Keratinocyte (primary cell): ENCODE results near the gene CUX1. TPM values are rescaled to one million over a fixed set of nuclear protein-coding genes. Genes with fewer than 3 reads are reported as not detected.
"Not testable (repeated sequence)": the region's sequence is repeated elsewhere in the genome, so short reads cannot be mapped to it uniquely, and the experiment has no call there.

Experiments used
- DNase-seq: peaks from one replicate; pipeline ENCODE4 v3.0.0-alpha.2; 2011; ENCODE audit warnings: low read depth, missing footprints, low spot score
- FAIRE-seq: peaks from 2 replicates; lab custom pipeline; 2011; peaks lifted over from hg19 to GRCh38; lab: Jason Lieb, UNC
- H2AFZ ChIP-seq: 2 replicates; pipeline ENCODE4 v1.6.0; 2012; ENCODE audit warnings: low read length, control low read depth, inconsistent platforms; ENCODE audit not compliant: control insufficient read depth
- H3K27ac ChIP-seq: 2 replicates; pipeline ENCODE4 v1.5.1; 2011; ENCODE audit warnings: low read length; ENCODE audit not compliant: control insufficient read depth, insufficient read depth
- H3K27me3 ChIP-seq: 3 replicates; pipeline ENCODE4 v1.6.0; 2011; ENCODE audit warnings: low read length; ENCODE audit not compliant: control insufficient read depth, insufficient read depth; ENCODE audit errors: extremely low read depth
- H3K36me3 ChIP-seq, 2 experiments: 2 replicates in 1 of 2; 3 replicates in 1 of 2; pipeline ENCODE4 v1.5.1; 2011; ENCODE audit warnings: low read length in 2 of 2, mild to moderate bottlenecking in 1 of 2; ENCODE audit not compliant: control insufficient read depth in 2 of 2, insufficient read depth in 2 of 2; ENCODE audit errors: extremely low read depth in 1 of 2
- H3K4me1 ChIP-seq: 3 replicates; pipeline ENCODE4 v1.5.1; 2011; ENCODE audit warnings: low read length; ENCODE audit not compliant: control insufficient read depth, insufficient read depth; ENCODE audit errors: extremely low read depth
- H3K4me2 ChIP-seq: 3 replicates; pipeline ENCODE4 v1.6.0; 2011; ENCODE audit warnings: low read depth, low read length; ENCODE audit not compliant: control insufficient read depth, insufficient read depth; ENCODE audit errors: extremely low read depth
- H3K4me3 ChIP-seq, 3 experiments: fragments of 200-600 bp in 1 of 3; sonication (generic) in 1 of 3; 2 replicates in 2 of 3; 3 replicates in 1 of 3; pipeline ENCODE4 v1.5.1; 2011 to 2016; ENCODE audit warnings: low read length in 3 of 3, mild to moderate bottlenecking in 3 of 3, control low read depth in 2 of 3, inconsistent platforms in 1 of 3, low read depth in 1 of 3, mixed read lengths in 1 of 3, mixed run types in 1 of 3, moderate library complexity in 1 of 3; ENCODE audit not compliant: control insufficient read depth in 2 of 3, insufficient read depth in 2 of 3; ENCODE audit errors: extremely low read depth in 1 of 3
- H3K79me2 ChIP-seq: 2 replicates; pipeline ENCODE4 v1.6.0; 2012; ENCODE audit warnings: low read length; ENCODE audit not compliant: control insufficient read depth, insufficient read depth
- H3K9ac ChIP-seq: 3 replicates; pipeline ENCODE4 v1.6.0; 2011; ENCODE audit warnings: low read length; ENCODE audit not compliant: control insufficient read depth, insufficient read depth; ENCODE audit errors: extremely low read depth
- H3K9me1 ChIP-seq: 3 replicates; pipeline ENCODE4 v1.6.0; 2011; ENCODE audit warnings: low read length; ENCODE audit not compliant: control insufficient read depth, insufficient read depth; ENCODE audit errors: extremely low read depth
- H3K9me3 ChIP-seq: 2 replicates; pipeline ENCODE4 v1.5.1; 2012; ENCODE audit warnings: low read depth, low read length; ENCODE audit not compliant: control insufficient read depth
- H4K20me1 ChIP-seq: 3 replicates; pipeline ENCODE4 v1.6.0; 2011; ENCODE audit warnings: low read length; ENCODE audit not compliant: control insufficient read depth, insufficient read depth; ENCODE audit errors: extremely low read depth
- EZH2 ChIP-seq: IDR thresholded peaks from one replicate; pipeline ENCODE4 v1.6.1; 2012; ENCODE audit warnings: inconsistent platforms, mild to moderate bottlenecking, low read length, moderate library complexity
- dilution Hi-C: fragments of 300-500 bp; cut with MboI; formaldehyde crosslinking; loops from one replicate; pipeline ENCODE4 v1.7.0; 2020; ENCODE audit warnings: low sequenced_read_pairs; ENCODE audit not compliant: extremely low pct_ligation_motif_present
- polyA plus RNA-seq, 5 experiments: library from polyadenylated mRNA; depleted of rRNA in 3 of 5; stranded (reverse) in 3 of 5; stranded (forward) in 1 of 5; unstranded in 1 of 5; fragments of >200 nt; gene quantifications; 1 replicate in 1 of 5; 2 replicates in 3 of 5; 3 replicates in 1 of 5; pipeline versions ENCODE4 v1.2.1 to v1.2.3, GENCODE V29; 2011 to 2012; ENCODE audit warnings: missing spikeins in 2 of 5, low read depth in 1 of 5, low replicate concordance in 1 of 5
- TF ChIP-seq, protein P1 (sequence below), 3 experiments: IDR thresholded peaks in 1 of 3; conservative IDR thresholded peaks in 1 of 3; optimal IDR thresholded peaks in 1 of 3; 2 replicates in 2 of 3; 3 replicates in 1 of 3; pipeline versions ENCODE3 to v1.5.1; 2011; ENCODE audit warnings: low read length in 3 of 3, mild to moderate bottlenecking in 3 of 3, moderate library complexity in 2 of 3, control low read depth in 1 of 3, inconsistent platforms in 1 of 3; ENCODE audit not compliant: insufficient read depth in 2 of 3; ENCODE audit errors: extremely low read depth in 1 of 3

CUX1 gene
- polyA plus RNA-seq, 1 donor (not counting 4 experiments of a cell fraction or from before 2014, with no cell fraction given), result 18.3 TPM

GRCh38 chr7:102300643-102301221 lies 483.3 kb downstream of the CUX1 start:
- H3K9me1 ChIP-seq, result no peaks in the 10 kb centered on the region
- H3K9ac ChIP-seq, result no peak overlapping the region
- TF ChIP-seq EZH2, result no peak
- TF ChIP-seq, protein P1, sequence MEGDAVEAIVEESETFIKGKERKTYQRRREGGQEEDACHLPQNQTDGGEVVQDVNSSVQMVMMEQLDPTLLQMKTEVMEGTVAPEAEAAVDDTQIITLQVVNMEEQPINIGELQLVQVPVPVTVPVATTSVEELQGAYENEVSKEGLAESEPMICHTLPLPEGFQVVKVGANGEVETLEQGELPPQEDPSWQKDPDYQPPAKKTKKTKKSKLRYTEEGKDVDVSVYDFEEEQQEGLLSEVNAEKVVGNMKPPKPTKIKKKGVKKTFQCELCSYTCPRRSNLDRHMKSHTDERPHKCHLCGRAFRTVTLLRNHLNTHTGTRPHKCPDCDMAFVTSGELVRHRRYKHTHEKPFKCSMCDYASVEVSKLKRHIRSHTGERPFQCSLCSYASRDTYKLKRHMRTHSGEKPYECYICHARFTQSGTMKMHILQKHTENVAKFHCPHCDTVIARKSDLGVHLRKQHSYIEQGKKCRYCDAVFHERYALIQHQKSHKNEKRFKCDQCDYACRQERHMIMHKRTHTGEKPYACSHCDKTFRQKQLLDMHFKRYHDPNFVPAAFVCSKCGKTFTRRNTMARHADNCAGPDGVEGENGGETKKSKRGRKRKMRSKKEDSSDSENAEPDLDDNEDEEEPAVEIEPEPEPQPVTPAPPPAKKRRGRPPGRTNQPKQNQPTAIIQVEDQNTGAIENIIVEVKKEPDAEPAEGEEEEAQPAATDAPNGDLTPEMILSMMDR (optimal IDR thresholded peaks at IDR 0.05 in 1 of 3, IDR thresholded peaks at IDR 0.05 in 1 of 3, conservative IDR thresholded peaks at IDR 0.05 in 1 of 3; ENCODE audit: extremely low read depth in 1 of 3, insufficient read depth in 2 of 3, low read length in 3 of 3), result peak in 1 of 3 experiments; percentile 32
- no peak overlapping the region for H3K4me3 ChIP-seq
- FAIRE-seq (no peak), DNase-seq (no peak)
- no peak overlapping the region for H2AFZ ChIP-seq
- H3K79me2 ChIP-seq, result no peaks in the 10 kb centered on the region
- H3K27me3 ChIP-seq, result peaks cover 10% of the 10 kb centered on the region
- dilution Hi-C loops, result no loop called here
- H3K9me3 ChIP-seq, result no peaks in the 10 kb centered on the region
- no peak overlapping the region for H3K27ac ChIP-seq
- no peaks in the 10 kb centered on the region for H3K36me3 ChIP-seq
- no peak overlapping the region for H3K4me2 ChIP-seq
- H4K20me1 ChIP-seq, result no peaks in the 10 kb centered on the region
- H3K4me1 ChIP-seq, result no peaks in the 10 kb centered on the region

DNA sequence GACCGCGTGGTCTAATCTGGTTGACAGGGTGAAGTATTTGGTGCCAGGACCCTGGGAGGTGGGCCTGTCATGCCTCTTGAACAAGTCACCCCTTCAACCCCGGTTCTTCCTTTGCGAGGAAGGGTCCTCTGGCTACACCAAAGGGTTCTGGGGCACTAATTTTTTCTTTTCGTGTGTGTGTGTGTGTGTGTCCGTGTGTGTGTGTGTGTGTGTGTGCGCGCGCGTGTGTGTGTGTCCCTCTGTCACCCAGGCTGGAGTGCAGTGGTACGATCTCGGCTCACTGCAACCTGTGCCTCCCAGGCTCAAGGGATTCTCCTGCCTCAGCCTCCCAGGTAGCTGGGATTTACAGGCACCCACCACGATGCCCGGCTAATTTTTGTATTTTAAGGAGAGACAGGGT lies 483.9 kb downstream of the CUX1 start:
- DNase-seq, H3K9ac ChIP-seq, dilution Hi-C loops, H3K27ac ChIP-seq, H3K4me1 ChIP-seq, H3K4me3 ChIP-seq, H3K9me3 ChIP-seq, H3K9me1 ChIP-seq, H3K4me2 ChIP-seq, H3K36me3 ChIP-seq, H3K27me3 ChIP-seq, H4K20me1 ChIP-seq, FAIRE-seq, H2AFZ ChIP-seq, H3K79me2 ChIP-seq: not testable (repeated sequence)

GRCh38 chr7:102302025-102302424 lies 484.6 kb downstream of the CUX1 start:
- H2AFZ ChIP-seq, result no peak overlapping the region
- H4K20me1 ChIP-seq, result no peaks in the 10 kb centered on the region
- H3K79me2 ChIP-seq, result no peaks in the 10 kb centered on the region
- no peaks in the 10 kb centered on the region for H3K4me1 ChIP-seq
- H3K9ac ChIP-seq, result no peak overlapping the region
- H3K9me3 ChIP-seq, result no peaks in the 10 kb centered on the region
- H3K27me3 ChIP-seq, result peaks cover 10% of the 10 kb centered on the region
- no peak for DNase-seq
- no peaks in the 10 kb centered on the region for H3K36me3 ChIP-seq
- no peak overlapping the region for H3K27ac ChIP-seq
- no peak overlapping the region for H3K4me3 ChIP-seq
- no peak overlapping the region for H3K4me2 ChIP-seq
- no peaks in the 10 kb centered on the region for H3K9me1 ChIP-seq
- dilution Hi-C loops, result no loop called here
- no peak for FAIRE-seq
- TF ChIP-seq EZH2, result no peak
- TF ChIP-seq, protein P1 (optimal IDR thresholded peaks at IDR 0.05 in 1 of 3, IDR thresholded peaks at IDR 0.05 in 1 of 3, conservative IDR thresholded peaks at IDR 0.05 in 1 of 3; ENCODE audit: extremely low read depth in 1 of 3, insufficient read depth in 2 of 3, low read length in 3 of 3), result no peak
